MCF 10A (cell line): ENCODE measurements around the gene ETV3. TPM values are rescaled to one million over a fixed set of nuclear protein-coding genes. Genes with fewer than 3 reads are reported as not detected.
"Not testable (repeated sequence)": the region's sequence is repeated elsewhere in the genome, so short reads cannot be mapped to it uniquely, and the experiment has no call there.

Source experiments
- BruUV-seq: library from RNA; stranded (reverse); fragments of 400-500 nt; replicated peaks from 2 replicates; lab custom pipeline; 2021; lab: Mats Ljungman, UMichigan
- CTCF ChIA-PET: fragments of 300-600 bp; sonication (Branson Sonifier 250); formaldehyde crosslinking; extraction: SDS; loops from one replicate; lab custom pipeline; 2021; ENCODE audit warnings: antibody characterized with exemption, inconsistent platforms; lab: Yijun Ruan, JAX
- POLR2A ChIA-PET: fragments of 300-600, 350-650 bp; sonication (Branson Sonifier 250); formaldehyde crosslinking; extraction: SDS; loops from one replicate; lab custom pipeline; 2020; ENCODE audit warnings: antibody characterized with exemption, inconsistent platforms; lab: Yijun Ruan, JAX
- DNase-seq: peaks from one replicate; pipeline ENCODE4 v3.0.0-alpha.2; 2018; ENCODE audit not compliant: unreplicated experiment
- H3K27ac Mint-ChIP-seq: one replicate; pipeline ENCODE4 v1.8.0; 2022; ENCODE audit warnings: mild to moderate bottlenecking, low read depth, mixed read lengths; ENCODE audit not compliant: unreplicated experiment
- H3K27me3 Mint-ChIP-seq: one replicate; pipeline ENCODE4 v1.8.0; 2022; ENCODE audit warnings: mixed read lengths; ENCODE audit not compliant: insufficient read depth, unreplicated experiment
- H3K36me3 Mint-ChIP-seq: one replicate; pipeline ENCODE4 v1.8.0; 2022; ENCODE audit warnings: mild to moderate bottlenecking, moderate library complexity, mixed read lengths; ENCODE audit not compliant: insufficient read depth, unreplicated experiment
- H3K4me1 Mint-ChIP-seq: one replicate; pipeline ENCODE4 v1.8.0; 2022; ENCODE audit warnings: mixed read lengths; ENCODE audit not compliant: insufficient read depth, unreplicated experiment
- H3K4me3 Mint-ChIP-seq: one replicate; pipeline ENCODE4 v1.8.0; 2022; ENCODE audit warnings: mild to moderate bottlenecking, moderate library complexity, mixed read lengths; ENCODE audit not compliant: unreplicated experiment
- H3K9me3 Mint-ChIP-seq: one replicate; pipeline ENCODE4 v1.8.0; 2022; ENCODE audit warnings: mixed read lengths; ENCODE audit not compliant: unreplicated experiment
- intact Hi-C: fragments of 100-400 bp; cut with micrococcal nuclease; formaldehyde crosslinking; loops from 2 replicates; pipeline ENCODE4 v1.14.1; 2022
- total RNA-seq: library from RNA; stranded (reverse); gene quantifications from 2 replicates; pipeline ENCODE4 v1.2.3, GENCODE V29; 2022
- TF ChIP-seq, protein P1 (sequence below): fragments of 200-600 bp; IDR thresholded peaks from one replicate; pipeline ENCODE4 v1.8.0; 2022; ENCODE audit warnings: antibody characterized with exemption, mild to moderate bottlenecking; ENCODE audit not compliant: unreplicated experiment

The ETV3 gene
- total RNA-seq, 1 experiment from 2014 or later = 28.6 TPM

- no peak for DNase-seq
- H3K27ac Mint-ChIP-seq = no peak overlapping the region
- TF ChIP-seq, protein P1, sequence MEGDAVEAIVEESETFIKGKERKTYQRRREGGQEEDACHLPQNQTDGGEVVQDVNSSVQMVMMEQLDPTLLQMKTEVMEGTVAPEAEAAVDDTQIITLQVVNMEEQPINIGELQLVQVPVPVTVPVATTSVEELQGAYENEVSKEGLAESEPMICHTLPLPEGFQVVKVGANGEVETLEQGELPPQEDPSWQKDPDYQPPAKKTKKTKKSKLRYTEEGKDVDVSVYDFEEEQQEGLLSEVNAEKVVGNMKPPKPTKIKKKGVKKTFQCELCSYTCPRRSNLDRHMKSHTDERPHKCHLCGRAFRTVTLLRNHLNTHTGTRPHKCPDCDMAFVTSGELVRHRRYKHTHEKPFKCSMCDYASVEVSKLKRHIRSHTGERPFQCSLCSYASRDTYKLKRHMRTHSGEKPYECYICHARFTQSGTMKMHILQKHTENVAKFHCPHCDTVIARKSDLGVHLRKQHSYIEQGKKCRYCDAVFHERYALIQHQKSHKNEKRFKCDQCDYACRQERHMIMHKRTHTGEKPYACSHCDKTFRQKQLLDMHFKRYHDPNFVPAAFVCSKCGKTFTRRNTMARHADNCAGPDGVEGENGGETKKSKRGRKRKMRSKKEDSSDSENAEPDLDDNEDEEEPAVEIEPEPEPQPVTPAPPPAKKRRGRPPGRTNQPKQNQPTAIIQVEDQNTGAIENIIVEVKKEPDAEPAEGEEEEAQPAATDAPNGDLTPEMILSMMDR = no peak
- POLR2A ChIA-PET = no interaction called here
- H3K36me3 Mint-ChIP-seq = no peaks in the 10 kb centered on the region
- H3K9me3 Mint-ChIP-seq = no peaks in the 10 kb centered on the region
- no TSS peak for BruUV-seq
- H3K4me1 Mint-ChIP-seq = no peaks in the 10 kb centered on the region
- peaks cover 89% of the 10 kb centered on the region for H3K27me3 Mint-ChIP-seq
- no peak overlapping the region for H3K4me3 Mint-ChIP-seq
- CTCF ChIA-PET = interaction anchor here (0.7 to 5.8 kb wide), 16 partner anchors 9 to 329 kb away, joined by 3 to 40 read pairs (median 5); no protein-coding TSS in a partner anchor
- intact Hi-C loops = no loop called here
Measured at GRCh38 chr1:157176591-157177121, 38.5 kb upstream of the ETV3 start.

DNA sequence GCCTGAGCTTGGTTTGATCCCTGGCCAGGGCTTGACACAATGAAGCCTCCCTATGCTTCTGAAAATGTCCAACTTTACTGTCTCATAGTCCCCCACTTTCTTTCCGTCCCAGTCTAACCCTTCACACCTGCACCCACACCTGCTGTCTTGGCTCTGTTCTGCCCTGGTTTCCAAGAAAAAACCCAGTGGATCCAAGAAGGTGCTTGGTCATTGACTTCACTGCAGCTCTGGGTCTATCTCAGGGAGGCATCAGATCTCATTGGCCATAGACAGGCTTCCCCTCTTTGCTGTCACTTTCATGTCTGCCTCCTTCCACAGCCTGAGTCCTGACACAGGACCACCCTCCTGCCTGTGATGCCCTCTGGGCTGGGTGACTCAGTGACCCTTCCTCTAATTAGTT, 37.8 kb upstream of the ETV3 start:
- DNase-seq = no peak
- no peak overlapping the region for H3K27ac Mint-ChIP-seq
- H3K36me3 Mint-ChIP-seq = no peaks in the 10 kb centered on the region
- no peaks in the 10 kb centered on the region for H3K4me1 Mint-ChIP-seq
- BruUV-seq = no TSS peak
- H3K27me3 Mint-ChIP-seq = peaks cover 89% of the 10 kb centered on the region
- intact Hi-C loops = no loop called here
- H3K9me3 Mint-ChIP-seq = no peaks in the 10 kb centered on the region
- ChIA-PET POLR2A (no interaction called here), CTCF (interaction anchor here (0.5 to 5.8 kb wide), 16 partner anchors 10 to 1494 kb away, joined by 3 to 64 read pairs (median 5); no protein-coding TSS in a partner anchor)
- no peak overlapping the region for H3K4me3 Mint-ChIP-seq
- TF ChIP-seq, protein P1 = no peak

GRCh38 chr1:157173900-157174410, 35.8 kb upstream of the ETV3 start:
- Mint-ChIP-seq H3K9me3 (no peaks in the 10 kb centered on the region), H3K4me1 (no peaks in the 10 kb centered on the region), H3K27me3 (peaks cover 79% of the 10 kb centered on the region), H3K36me3 (no peaks in the 10 kb centered on the region), H3K27ac (no peak overlapping the region), H3K4me3 (no peak overlapping the region)
- no TSS peak for BruUV-seq
- intact Hi-C loops = no loop called here
- ChIA-PET POLR2A (interaction anchor here (0.5 kb wide), 1 partner anchor 103 kb away, joined by 3 read pairs; no protein-coding TSS in a partner anchor), CTCF (interaction anchor here (0.6 to 5.8 kb wide), 13 partner anchors 12 to 334 kb away, joined by 3 to 64 read pairs (median 4); no protein-coding TSS in a partner anchor)
- no peak for DNase-seq
- TF ChIP-seq, protein P1 = no peak

- H3K27me3 Mint-ChIP-seq = peaks cover 75% of the 10 kb centered on the region
- intact Hi-C loops, DNase-seq, H3K4me3 Mint-ChIP-seq, BruUV-seq, H3K4me1 Mint-ChIP-seq, H3K27ac Mint-ChIP-seq, H3K9me3 Mint-ChIP-seq, H3K36me3 Mint-ChIP-seq: not testable (repeated sequence)
- ChIA-PET POLR2A (interaction anchor here (0.5 kb wide), 1 partner anchor 103 kb away, joined by 3 read pairs; no protein-coding TSS in a partner anchor), CTCF (interaction anchor here (0.5 to 5.8 kb wide), 15 partner anchors 12 to 558 kb away, joined by 3 to 64 read pairs (median 4); no protein-coding TSS in a partner anchor)
Measured at GRCh38 chr1:157173241-157173640, 35.0 kb upstream of the ETV3 start.

- H3K9me3 Mint-ChIP-seq, H3K27ac Mint-ChIP-seq, BruUV-seq, intact Hi-C loops, H3K4me1 Mint-ChIP-seq, H3K36me3 Mint-ChIP-seq, POLR2A ChIA-PET, DNase-seq, H3K4me3 Mint-ChIP-seq: not testable (repeated sequence)
- CTCF ChIA-PET = interaction anchor here (0.5 to 5.8 kb wide), 14 partner anchors 12 to 558 kb away, joined by 3 to 64 read pairs (median 6); no protein-coding TSS in a partner anchor
- peaks cover 71% of the 10 kb centered on the region for H3K27me3 Mint-ChIP-seq
Measured at GRCh38 chr1:157172591-157172990, 34.4 kb upstream of the ETV3 start.

DNA sequence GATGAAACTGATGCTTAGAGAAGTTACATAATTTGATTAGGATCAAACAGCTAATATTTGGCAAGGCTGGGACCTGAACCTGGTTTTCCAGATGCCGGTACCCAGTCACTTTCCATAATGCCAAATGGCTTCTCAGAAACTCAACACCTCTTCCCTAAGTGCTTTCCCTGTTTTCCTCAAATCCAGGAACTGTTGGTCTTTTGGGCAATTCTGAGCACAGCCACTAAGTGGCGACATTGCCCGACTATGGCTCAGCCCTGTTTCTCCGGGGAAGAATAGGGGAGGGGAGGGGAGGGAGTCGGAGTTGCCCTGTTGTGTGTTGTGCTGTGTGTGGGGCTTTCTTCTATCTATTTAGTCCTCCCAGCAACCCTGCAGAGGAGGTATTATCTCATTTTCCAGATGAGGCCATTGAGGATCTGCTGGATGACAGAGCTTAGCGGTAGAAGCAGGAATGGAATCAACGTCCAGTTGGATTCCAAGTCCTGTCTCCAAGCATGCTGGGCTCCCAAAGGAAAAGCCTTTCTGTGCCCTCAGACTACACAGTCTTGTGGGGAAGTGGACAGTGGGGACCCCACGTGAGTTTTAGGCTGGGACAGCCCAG, 33.8 kb upstream of the ETV3 start:
- POLR2A ChIA-PET, H3K9me3 Mint-ChIP-seq, H3K36me3 Mint-ChIP-seq, BruUV-seq, intact Hi-C loops, H3K4me3 Mint-ChIP-seq, H3K27ac Mint-ChIP-seq, H3K4me1 Mint-ChIP-seq: not testable (repeated sequence)
- peaks cover 67% of the 10 kb centered on the region for H3K27me3 Mint-ChIP-seq
- peak; percentile 30 for DNase-seq
- CTCF ChIA-PET = interaction anchor here (0.6 to 5.6 kb wide), 23 partner anchors 11 to 333 kb away, joined by 3 to 64 read pairs (median 4); no protein-coding TSS in a partner anchor
